ENCODE results near the gene INVS.

- TF ChIP-seq POLR2AphosphoS5 (IDR thresholded peaks at IDR 0.05): no peak
- TF ChIP-seq CTCF (IDR thresholded peaks at IDR 0.05): no peak
- TF ChIP-seq POLR2A (IDR thresholded peaks at IDR 0.05): no peak
These were observed 98.5 kb downstream of the INVS start for GRCh38 chr9:100197553-100197952.

All from upper lobe of left lung (tissue), 4 donors.